NCI-H2196 treated with DMSO at 0.1 percent for 48 hours (cell line): ENCODE measurements around the gene UGT3A1.
"Not testable (repeated sequence)": the region's sequence is repeated elsewhere in the genome, so short reads cannot be mapped to it uniquely, and the experiment has no call there.

Experiments used
- DNase-seq: peaks from one replicate; lab custom pipeline; 2025; ENCODE audit not compliant: unreplicated experiment; lab: John Stamatoyannopoulos, UW

The UGT3A1 gene

DNA sequence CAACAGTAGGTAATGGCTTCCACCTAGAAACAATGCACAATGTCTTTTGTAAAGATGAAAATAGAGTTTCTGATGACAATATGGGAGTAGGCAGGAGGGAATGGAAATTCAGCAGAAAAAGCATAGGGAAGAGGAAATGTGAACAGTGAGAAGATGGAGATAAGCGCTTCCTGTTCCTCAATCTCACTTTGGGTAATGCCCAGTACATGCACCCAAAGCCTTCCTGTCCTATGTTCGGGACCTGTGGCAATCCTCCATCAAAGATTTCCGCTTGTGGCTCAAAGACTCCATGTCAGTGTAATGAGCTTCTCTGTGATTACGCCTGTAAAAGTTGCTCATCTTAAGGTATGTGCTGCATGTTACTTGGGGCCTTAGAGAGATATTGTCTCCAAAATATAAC, 2.7 kb downstream of the UGT3A1 start:
- no peak for DNase-seq

DNA sequence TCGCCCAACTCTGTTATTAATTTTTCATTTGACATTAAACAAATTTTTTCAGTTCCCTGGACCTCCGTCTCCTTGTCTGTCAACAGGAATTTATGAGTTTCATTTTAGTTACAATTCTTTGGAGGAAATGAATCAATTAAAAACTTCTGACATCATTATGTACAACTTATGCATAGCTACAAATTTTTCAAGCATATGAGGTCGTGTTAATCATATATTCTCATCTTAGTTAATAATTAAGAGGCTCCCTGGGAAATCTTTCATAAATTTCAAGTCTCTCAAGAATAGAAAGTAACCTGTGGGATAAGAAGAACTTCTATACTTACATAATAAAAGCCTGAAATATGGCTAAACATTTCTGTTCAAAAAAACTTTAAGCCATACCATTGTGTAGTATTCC, 3.4 kb downstream of the UGT3A1 start:
- no peak for DNase-seq

- DNase-seq, result no peak
Measured at GRCh38 chr5:35979715-35980114, 11.5 kb downstream of the UGT3A1 start.

DNA sequence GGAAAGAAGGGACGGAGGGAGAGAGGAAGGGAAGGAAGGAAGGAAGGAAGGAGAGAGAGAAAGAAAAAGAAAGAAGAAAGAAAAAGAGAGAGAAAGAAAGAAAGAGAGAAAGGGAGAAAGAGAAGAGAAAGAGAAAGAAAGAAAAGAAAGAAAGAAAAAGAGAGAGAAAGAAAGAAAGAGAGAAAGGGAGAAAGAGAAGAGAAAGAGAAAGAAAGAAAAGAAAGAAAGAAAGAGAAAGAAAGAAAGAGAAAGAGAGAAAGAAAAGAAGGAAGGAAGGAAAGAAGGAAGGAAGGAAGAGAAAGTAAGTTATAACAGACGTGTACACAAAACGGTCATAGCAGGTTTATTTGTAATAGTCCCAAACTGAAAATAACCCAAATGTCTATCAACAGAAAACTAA, 14.3 kb downstream of the UGT3A1 start:
- not testable (repeated sequence) for DNase-seq

DNA sequence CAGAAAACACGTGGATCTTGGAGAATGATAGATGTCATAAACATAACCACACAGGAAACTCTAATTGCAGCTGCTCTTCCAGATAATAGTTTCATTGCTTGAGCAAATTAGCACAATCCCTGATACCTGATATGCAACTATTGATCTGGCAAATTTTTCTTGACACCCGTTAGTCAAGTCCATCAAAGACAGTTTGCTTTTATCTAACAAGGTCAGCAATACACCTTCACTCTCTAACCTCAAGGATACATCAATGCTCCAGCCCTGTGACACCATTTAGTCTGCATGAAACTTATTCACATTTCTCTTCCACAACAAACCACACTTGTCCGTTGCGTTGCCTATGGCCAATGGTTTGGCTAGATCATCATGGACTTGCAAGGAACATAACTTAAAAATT, 16.6 kb downstream of the UGT3A1 start:
- no peak for DNase-seq

- no peak for DNase-seq
Measured at GRCh38 chr5:35971878-35972210, 19.3 kb downstream of the UGT3A1 start.

DNA sequence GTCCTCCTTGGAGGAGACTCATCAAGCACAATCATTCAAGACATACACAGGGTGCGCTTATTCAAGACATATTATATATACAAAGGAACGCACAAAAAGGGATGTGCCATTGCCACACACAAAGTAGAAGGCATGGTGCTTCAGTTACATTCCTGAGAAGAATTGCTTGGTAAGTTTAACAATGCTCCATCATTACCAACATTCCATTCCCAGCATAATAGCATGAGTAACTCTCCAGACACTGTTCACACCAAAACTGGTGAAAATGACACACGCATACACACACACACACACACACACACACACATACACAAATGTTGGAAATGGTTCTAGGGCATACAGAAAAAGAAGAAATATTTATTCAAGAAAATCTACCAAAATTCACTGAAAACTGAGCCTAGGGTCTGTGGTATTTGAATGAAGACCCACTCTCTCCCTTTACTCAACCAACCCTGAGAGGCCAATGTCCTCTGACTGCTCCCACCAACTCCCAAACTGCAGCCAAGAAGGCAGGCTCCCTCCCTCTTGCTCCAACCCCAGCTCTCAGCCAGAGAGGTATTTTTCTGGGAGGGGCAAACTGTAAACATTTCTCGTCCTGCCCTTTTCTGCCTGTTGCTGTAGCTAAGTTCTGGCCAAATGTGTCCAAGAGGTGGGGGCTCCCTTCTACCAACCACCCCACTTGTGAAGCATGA, 19.9 kb downstream of the UGT3A1 start:
- DNase-seq, result no peak

GRCh38 chr5:35963381-35963843, 27.8 kb downstream of the UGT3A1 start:
- no peak for DNase-seq

GRCh38 chr5:35960328-35960727, 30.9 kb downstream of the UGT3A1 start:
- DNase-seq, result no peak

DNA sequence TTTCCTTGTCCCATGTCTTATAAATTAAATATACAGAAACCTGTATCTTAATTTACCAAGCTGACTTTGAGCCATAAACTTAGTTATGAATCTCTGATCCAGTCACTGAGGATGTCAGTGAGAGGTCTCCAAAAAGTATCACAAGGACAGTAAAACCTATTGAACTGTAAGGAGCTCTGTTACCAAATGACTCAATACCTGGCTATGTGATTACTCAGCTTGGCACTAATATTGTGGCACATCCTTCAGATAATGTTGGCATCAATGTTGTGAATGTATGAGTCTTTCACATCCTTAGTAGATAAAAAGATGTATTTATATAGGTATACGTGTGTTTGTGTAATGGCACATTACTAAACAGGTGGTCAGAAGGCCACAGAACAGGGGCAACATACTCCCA, 34.8 kb downstream of the UGT3A1 start:
- DNase-seq, result no peak

DNA sequence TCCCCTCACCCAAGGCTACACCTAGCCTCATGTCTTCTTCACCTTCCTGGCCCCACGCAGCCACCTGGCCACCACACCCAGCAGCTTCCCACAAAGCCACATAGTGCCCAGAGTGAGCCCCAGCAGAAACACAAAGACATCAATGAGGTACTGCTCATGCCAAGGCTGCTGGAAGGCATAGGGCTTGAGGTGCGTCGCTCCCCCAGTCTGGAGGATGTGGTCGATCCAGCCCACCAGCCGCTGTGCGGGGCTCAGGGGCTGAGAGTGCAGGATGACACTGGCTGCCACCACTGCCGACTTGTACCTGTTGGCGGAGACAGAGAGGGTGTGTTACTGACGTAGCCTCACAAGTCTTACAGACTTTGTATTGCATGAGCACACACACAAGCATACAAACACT, 37.0 kb downstream of the UGT3A1 start:
- DNase-seq, result no peak

GRCh38 chr5:35947085-35947484, 44.1 kb downstream of the UGT3A1 start:
- DNase-seq, result no peak

DNA sequence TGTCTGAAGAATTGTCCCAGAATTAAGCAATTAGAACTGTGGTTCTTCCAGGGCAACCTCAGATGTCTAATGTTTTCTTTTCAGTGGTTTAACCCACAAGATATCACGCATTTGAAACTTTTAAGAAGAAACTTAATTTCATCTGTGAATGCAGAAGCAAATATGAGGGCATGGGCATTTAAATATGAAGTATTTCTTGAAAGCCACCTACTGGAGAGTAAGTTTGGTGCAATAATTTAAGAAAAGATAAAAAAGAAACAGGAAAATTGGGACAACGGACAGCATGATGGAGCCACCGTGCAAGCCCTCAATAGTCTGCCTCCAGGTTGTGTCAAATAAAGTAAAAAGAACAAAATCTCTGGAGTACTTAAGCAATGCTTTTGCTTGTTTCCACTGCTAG, 51.6 kb downstream of the UGT3A1 start:
- DNase-seq, result no peak

- DNase-seq, result peak; percentile 18
Measured at GRCh38 chr5:35938568-35939227, 52.5 kb downstream of the UGT3A1 start, which contains the start of gene CAPSL. CAPSL (minus strand) TSS chr5:35938622; CDS start chr5:35921120, 17,502 bp downstream.

GRCh38 chr5:35926389-35927051, 64.7 kb downstream of the UGT3A1 start:
- DNase-seq, result peak; percentile 28

- no peak for DNase-seq
Measured at GRCh38 chr5:35924950-35925722, 66.1 kb downstream of the UGT3A1 start.

DNA sequence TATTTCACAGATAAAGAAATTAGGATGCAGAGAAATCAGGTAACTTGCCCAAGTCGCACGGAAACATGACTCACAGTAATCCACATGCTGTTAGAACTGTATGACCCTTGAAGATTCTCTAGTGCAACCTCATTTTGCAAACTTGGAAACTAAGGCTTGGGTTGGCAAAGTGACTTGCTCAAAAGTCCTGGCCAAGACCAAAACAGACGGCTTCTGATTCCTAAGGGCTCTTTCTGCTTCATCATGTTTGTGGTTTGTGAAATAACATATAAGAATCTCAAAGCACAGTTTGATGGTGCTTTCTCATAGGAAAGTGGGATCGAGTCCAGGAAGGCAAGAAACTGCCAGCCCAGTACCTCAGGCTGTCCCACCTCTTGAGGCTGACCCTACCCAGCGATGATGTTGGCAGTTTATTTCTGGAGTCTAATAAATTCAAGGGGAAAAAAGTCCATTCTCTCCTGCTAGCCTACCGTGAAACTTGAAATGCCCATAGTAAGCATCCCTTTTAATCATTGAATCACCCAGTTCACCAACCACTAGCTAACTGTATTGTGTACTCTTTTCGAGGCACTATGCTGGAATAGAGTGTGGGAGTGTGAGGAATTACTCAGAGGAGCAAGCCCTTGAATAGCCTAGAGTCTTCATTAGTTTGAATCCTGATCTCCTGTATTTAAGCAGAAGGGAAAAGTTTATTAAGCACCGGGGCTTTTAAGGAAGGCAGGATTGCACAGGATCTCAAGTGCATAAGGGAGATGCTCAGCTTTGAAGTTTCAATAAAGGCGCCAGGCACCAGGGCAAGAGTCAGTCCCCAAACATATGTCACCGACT, 66.9 kb downstream of the UGT3A1 start:
- DNase-seq, result no peak

GRCh38 chr5:35922468-35922867, 68.7 kb downstream of the UGT3A1 start:
- no peak for DNase-seq

DNA sequence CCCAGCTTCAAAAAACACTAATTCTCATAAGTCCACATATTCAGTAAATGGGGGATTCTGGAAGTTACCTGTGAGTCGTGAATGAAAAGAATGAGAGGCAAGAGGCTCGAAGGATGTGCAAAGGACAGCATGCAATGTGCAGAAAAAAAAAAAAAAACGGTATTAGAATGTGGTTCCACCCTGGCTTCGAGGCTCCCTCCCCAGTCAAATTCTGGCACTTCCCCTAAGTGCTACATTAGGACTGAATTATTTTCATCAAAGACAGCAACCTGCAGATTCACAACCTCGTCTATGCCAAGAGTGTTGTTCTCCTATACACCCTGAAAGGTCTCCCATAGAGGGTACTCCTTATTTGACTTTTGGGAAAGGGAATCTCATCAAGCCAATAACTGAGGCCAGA, 69.3 kb downstream of the UGT3A1 start:
- DNase-seq, result no peak

DNA sequence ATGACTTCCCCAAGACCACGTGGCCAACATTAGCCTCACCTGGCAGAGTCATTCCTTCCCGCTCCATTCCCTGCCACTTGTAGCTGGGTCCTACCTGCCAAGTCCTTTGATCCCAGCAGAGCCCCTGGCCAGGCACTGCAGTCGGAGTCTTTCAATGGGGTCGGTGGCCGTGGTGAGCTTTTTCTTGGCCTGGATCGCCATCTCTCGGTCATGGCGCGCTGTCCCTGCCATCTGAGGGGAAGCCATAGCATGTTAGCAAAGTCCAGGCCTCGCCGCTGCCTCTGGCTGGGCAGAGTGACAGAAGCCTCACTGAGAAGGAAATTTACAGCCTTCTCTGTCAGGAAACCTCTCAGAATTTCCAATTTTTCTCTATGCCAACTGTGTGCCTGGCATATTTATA, 70.3 kb downstream of the UGT3A1 start:
- DNase-seq, result no peak

GRCh38 chr5:35919191-35919590, 72.0 kb downstream of the UGT3A1 start:
- DNase-seq, result no peak
